ENCODE data around the gene GDF11. TPM values are rescaled to one million over a fixed set of nuclear protein-coding genes. Genes with fewer than 3 reads are reported as not detected.

Gene GDF11
- total RNA-seq, 1 donor from 2014 or later, result 16.6 TPM

GRCh38 chr12:55777856-55778255, 34.9 kb downstream of the GDF11 start:
- intact Hi-C loops (cut with micrococcal nuclease), result no loop called here

DNA sequence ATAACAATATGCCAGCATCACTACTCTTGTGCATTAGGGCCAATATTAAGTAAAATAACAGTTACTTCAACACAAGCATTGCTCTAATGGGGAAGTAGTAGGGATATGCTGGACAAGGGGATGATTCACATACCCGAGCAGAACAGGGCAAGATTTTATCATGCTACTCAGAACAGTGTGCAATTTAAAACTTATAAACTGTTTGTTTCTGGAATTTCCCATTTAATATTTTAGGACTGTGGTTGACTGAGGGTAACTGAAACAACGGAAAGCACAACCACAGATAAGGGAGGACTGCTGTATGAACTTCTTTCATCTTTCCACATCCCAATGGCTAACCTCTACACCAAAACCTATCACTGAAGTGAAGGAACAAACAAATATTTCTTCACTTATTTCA, 37.8 kb downstream of the GDF11 start:
- intact Hi-C loops (cut with micrococcal nuclease), result no loop called here

DNA sequence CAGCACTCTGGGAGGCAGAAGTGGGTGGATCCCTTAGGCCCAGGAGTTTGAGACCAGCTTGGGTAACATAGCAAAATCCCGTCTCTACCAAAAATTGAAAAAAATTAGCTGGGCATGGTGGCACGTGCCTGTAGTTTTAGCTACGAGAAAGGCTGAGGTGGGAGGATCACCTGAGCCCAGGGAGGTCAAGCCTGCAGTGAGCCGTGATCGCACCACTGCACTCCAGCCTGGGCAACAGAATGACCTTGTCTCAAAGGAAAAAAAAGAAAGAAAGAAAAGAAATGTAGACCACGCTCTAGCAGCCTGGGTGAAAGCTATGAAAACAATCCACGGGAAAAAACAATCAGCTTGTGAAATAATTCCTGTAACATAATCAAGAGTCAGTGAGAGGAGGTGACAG, 45.6 kb downstream of the GDF11 start:
- intact Hi-C loops (cut with micrococcal nuclease), result no loop called here

DNA sequence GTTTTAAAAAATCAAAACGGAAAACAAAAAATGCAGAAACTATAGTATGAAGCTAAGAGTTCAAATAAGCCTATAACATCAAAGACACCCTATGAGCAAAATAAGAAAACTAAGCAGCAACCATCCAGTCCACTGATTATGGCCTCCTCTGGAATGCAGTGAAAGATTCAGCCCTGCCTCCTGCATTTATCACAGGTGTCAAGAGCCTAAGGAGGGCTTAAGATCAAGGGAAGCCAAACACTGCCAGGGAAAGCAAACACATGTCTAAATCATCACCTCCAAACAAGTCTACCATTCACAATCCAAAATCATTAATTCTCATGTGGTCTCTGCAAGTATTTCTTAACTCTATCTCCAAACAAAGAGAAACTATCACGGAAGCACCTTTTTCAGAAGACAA, 46.2 kb downstream of the GDF11 start:
- intact Hi-C loops (cut with micrococcal nuclease), result no loop called here

GRCh38 chr12:55789893-55790292, 47.0 kb downstream of the GDF11 start:
- intact Hi-C loops (cut with micrococcal nuclease), result no loop called here

DNA sequence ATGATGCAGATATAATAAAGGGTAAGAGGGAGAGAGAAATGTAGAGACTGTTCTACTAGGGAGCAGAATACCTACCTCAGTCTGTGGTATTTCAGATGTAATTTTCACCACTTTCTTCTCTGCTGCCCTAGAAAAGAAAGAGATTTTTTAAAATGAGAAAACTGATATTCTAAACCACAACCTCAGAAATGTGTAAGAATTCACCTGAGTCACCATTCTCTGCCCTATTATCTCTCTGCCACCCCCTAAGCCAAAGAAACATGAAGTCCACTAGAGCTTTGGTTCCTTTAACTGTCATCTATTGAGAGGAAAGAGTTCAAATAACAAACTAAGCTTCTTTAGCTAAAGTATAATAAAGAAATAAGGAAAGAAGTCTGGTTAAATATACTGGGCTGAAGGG, 53.0 kb downstream of the GDF11 start:
- intact Hi-C loops (cut with micrococcal nuclease), result no loop called here

GRCh38 chr12:55797068-55797467, 54.1 kb downstream of the GDF11 start:
- intact Hi-C loops (cut with micrococcal nuclease), result loop anchor here (1.0 kb wide), 1 partner anchor 58 kb away; no protein-coding TSS in a partner anchor

- intact Hi-C loops (cut with micrococcal nuclease), result loop anchor here (1.0 kb wide), 1 partner anchor 58 kb away; no protein-coding TSS in a partner anchor
Measured at GRCh38 chr12:55797550-55797949, 54.6 kb downstream of the GDF11 start.

Other genes with a start within 250 kb of the GDF11 start
- not detected in 2 replicates for gene OR6C4, start 193.5 kb upstream of the GDF11 start, total RNA-seq
- gene OR2AP1, start 170.7 kb upstream of the GDF11 start, total RNA-seq, result not detected in 2 replicates
- not detected in 2 replicates for gene OR10P1, start 106.2 kb upstream of the GDF11 start, total RNA-seq
- gene ITGA7, start 35.2 kb upstream of the GDF11 start, total RNA-seq, result 0.93 and 1.3 TPM in 2 replicates
- gene BLOC1S1, start 27.1 kb upstream of the GDF11 start, total RNA-seq, result 115 and 123 TPM in 2 replicates
- gene RDH5, start 22.7 kb upstream of the GDF11 start, total RNA-seq, result 14.6 and 16.2 TPM in 2 replicates
- gene CD63, start 14.1 kb upstream of the GDF11 start, total RNA-seq, result 164 and 172 TPM in 2 replicates
- 69.9 and 72.7 TPM in 2 replicates for gene SARNP, start 74.6 kb downstream of the GDF11 start, total RNA-seq
- gene ORMDL2, start 74.9 kb downstream of the GDF11 start, total RNA-seq, result 86.0 and 90.9 TPM in 2 replicates
- 37.8 and 38.4 TPM in 2 replicates for gene DNAJC14, start 86.5 kb downstream of the GDF11 start, total RNA-seq
- 0.12 TPM in 1 of 2 replicates, not detected in the other for gene MMP19, start 99.8 kb downstream of the GDF11 start, total RNA-seq
- 41.9 and 44.6 TPM in 2 replicates for gene PYM1, start 184.8 kb downstream of the GDF11 start, total RNA-seq
- gene DGKA, start 188.0 kb downstream of the GDF11 start, total RNA-seq, result 575 and 579 TPM in 2 replicates
- not detected in 2 replicates for gene PMEL, start 222.9 kb downstream of the GDF11 start, total RNA-seq
- gene CDK2, start 223.7 kb downstream of the GDF11 start, total RNA-seq, result 82.1 and 84.4 TPM in 2 replicates
- 68.8 and 73.5 TPM in 2 replicates for gene RAB5B, start 231.0 kb downstream of the GDF11 start, total RNA-seq